Fibroblast of skin of back (primary cell): ENCODE results near the gene ANKS1B.
A peak's percentile ranks its signal among the peaks of the same experiment; 100 is the strongest.

ENCODE experiments used
- DNase-seq: peaks from one replicate; pipeline ENCODE4 v3.0.0-alpha.2; 2013

ANKS1B gene

DNA sequence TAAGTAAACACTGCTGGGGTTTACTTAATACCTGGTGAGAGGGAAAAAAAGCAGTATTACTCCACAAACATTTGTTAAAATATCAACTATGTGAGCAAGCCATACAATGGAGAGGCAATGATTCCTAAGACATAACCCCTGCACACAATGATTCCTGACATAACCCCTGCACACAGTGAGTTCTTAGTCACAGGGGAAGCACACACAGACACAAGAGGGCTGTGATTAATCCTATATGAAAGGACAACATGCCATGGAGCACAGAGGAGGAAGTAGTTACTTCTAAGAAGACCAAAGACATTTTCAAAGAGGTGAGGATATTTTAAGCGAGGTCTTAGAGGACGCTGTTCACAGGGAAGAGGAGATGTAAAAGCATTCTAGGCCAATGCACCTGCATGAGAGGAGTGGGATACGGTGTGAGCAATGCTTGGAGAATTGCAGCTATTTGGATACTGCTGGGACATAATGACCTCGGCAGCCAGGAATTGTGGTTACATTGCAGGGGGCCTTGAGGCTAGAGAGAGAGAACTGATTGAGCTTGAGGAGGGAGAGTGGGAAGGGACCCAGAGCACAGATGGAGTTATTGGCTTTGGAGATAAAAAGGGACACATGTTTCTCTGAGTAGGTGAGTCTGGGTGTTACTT is 1127.7 kb downstream of the ANKS1B start:
- DNase-seq, result peak; percentile 73

DNA sequence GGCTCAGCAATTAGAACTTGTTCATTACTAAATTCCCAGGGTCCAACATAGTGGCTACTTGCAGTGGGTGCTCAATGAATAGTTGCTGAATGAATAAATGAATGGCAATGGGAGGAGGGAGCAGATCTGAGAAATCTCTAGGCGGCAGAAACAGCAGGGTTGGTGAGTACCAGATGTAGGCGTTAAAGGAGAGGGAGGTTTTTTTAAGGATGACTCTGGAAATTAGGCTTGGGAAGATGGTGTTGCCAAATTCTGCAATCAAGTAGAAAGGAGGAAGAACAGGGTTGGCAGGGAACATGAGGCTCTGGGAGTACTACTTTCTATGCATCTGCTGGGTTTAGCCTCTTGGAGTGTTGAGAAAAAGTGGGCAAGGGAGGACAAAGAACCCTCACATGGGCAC is 1132.6 kb downstream of the ANKS1B start:
- no peak for DNase-seq

DNA sequence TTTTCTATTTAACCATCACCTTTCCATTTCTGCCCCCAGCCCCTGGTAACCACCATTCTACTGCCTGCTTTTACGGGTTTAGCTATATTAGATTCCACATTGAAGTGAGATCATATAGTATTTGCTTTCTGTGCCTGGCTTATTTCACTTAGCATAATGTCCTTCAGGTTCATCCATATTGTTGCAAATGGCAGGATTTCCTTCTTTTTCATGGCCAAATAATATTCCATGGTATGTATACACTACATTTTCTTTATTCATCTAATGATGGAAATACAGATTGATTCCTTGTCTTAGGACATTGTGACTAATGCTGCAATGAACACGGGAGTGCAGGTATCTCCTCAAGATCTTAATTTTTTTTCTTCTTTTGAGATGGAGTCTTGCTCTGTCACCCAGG is 1137.5 kb downstream of the ANKS1B start:
- no peak for DNase-seq

DNA sequence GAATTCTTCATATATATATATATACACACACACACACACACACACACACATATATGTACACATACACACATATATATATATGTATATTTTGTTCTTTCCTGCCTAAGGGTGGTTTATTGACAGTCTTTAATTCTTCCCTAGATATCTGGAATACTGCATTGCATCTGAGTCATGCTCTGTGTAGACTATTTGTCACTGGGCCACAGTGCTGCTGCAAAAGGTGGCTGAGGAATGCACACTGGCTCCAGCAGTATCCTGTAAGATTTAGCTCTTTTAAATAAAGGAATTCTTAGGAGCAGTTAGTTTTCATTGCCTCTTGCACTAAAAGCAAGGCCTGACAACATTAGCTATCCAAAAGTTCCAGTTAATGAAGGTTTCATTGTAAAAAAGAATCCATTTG is 1138.8 kb downstream of the ANKS1B start:
- peak; percentile 48 for DNase-seq

DNA sequence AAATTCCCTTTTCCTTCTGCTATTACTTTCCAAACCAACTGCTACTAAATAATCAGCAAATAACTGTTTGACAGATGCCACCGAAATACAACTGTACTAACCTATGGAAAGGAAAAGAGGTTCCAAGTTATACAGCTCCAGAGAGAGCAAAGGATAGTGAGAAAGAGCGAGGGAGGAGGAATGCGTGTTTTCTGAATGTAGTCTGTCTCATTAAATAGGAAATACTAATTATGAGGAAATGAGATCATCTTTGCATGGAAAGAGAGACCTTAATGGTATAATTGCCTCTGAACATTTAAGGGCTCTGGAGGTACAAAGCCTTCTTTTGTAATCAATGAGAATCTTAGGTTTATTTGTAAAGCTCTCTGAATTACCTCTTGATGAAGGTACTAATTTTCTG is 1144.4 kb downstream of the ANKS1B start:
- DNase-seq, result no peak

DNA sequence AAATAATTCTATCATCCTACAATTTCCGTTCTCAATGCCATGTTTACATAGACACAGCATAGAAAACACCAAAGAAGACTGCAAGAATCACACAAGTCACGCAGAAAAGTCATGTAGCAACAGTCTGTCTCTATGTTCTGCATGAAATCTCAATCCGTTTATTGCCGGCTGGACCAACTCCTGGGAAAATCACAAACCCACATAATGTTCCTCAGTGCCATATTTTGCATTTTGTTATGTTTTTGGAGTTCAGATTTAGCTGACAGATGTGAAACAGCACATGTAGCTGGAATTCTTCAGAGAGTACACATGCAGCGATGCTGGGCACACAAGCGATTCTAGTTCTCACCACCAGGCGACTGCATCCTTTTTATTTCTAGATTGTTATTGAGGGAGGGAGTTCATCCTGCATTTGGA is 1146.5 kb downstream of the ANKS1B start:
- DNase-seq, result peak; percentile 79

DNA sequence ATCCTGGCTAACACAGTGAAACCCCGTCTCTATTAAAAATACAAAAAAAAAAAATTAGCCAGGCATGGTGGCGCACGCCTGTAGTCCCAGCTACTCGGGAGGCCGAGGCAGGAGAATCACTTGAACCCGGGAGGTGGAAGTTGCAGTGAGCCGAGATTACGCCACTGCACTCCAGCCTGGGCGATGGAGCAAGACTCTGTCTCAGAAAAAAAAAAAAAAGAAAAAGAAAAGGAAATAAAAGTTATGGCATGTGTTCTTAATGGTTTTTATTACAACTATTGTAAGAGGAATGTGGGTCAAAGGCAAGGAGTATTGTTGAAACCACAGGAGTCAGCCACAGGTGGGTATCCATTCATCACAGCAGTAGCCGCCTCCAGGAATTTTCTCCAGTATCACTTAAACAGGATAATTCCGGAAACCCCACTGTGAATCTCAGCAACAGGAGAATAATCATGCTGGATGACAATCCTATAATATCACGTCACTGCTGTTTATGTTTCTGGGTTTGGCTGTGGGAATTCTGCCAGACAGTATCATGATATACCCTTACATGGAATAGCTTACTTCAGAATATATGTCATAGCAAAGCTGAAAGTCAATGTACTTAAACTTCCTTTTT is 1147.5 kb downstream of the ANKS1B start:
- DNase-seq, result peak; percentile 94

DNA sequence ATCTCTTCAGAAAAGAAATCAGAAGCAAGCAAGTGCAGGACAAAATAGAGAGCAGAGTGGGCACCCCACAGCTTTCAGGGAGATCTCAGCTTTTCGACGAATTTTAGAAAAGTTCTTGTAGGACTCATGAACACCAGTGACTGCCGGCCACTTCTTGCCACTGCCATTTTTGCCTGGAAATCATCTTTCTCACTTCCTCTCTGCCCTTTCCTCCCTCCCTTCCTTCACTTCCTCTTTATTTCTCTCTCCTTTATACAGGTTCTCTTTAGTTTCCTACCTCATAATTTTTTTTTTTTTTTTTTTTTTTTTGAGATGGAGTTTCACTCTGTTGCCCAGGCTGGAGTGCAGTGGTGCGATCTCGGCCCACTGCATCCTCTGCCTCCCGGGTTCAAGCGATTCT is 1154.1 kb downstream of the ANKS1B start:
- no peak for DNase-seq

DNA sequence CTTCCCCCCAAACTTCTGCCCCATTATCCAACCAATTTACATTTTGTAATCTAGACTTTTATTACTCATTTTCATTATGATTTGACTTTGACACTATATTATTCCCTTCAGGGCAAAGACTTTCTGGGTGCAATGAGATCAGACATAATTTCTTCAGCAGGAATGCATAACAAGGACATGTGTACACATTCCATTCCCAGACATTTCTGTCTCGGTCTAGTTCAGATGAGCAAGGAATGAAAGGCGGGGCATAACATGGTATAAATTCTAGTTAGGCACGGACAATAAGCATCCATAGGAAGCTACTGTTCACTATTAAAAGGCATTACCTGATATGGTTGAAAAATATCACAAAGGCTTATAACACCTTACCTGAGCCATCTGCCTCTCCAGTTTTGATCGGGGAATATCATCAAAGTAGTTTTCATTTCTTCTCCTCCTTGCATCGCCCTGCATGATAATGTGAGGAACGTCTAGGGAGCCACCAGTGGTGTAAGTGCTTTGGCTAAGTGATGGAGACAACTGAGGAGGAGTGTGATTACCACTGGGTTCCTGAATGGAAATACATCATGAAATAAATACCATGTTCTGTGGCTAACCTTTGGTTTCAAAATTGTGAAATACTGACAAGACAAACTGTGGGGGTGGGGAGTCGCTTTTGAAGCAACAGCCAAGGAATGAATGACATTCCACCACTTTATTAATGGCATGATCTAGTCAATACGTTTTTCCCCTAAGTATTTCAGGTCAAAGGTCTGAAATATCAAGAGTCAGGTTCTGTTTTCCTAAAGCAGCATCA is 1155.7 kb downstream of the ANKS1B start:
- DNase-seq, result peak; percentile 78

DNA sequence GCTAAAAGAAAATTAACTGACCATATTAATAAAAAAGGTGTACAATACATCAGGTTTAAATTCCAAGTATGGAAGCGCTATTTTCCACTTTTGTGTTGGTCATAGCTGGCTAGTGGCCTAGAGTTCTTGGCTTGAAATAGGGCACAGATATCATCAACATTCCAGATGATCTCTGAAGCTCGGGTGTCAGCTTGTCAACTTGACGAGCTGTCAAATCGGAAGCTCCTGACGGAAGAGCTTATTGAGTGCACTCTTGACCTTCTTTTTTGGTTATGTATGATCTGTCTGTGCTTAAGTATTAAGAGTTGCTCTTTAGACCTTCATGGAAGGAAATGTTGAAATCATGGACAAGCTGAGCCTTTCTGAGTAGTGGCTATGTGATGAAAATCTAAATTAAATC is 1161.7 kb downstream of the ANKS1B start:
- no peak for DNase-seq

DNA sequence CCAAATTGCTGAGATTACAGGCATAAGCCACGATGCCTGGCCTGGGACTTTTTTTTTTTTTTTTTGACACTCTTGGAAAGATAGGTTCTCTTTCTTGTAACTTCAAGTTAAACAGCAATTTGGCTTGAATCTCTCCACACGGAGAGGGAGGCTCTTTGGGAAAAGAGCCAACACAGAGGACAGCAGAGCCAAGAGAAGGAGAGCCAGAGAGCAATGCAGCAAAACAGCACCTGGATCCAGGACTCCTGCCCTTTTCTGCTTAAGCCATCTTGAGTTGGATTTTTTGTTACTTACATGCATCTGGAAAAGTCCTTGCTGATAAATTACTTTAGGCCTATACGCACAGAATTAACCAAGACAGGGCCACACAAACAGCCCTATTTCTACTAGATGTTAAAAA is 1162.9 kb downstream of the ANKS1B start:
- no peak for DNase-seq

DNA sequence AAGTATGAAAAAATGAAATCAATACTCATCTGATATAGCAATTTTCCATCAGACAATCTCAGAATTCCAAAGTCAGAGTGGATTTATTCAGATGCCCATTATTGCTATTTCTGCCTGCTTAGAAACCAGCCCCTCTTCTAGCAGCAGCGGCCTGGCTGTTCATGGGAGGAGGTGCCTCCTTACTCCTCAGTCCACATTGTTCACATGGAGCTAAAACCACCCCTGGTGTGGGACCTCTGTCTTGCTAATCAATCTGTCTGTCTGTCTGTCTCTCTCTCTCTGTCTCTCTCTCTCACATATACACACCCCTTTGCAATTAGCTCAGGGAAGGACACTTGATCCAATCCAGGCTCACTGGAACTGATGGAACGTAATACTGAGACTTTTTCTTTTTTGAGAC is 1163.5 kb downstream of the ANKS1B start:
- DNase-seq, result no peak

DNA sequence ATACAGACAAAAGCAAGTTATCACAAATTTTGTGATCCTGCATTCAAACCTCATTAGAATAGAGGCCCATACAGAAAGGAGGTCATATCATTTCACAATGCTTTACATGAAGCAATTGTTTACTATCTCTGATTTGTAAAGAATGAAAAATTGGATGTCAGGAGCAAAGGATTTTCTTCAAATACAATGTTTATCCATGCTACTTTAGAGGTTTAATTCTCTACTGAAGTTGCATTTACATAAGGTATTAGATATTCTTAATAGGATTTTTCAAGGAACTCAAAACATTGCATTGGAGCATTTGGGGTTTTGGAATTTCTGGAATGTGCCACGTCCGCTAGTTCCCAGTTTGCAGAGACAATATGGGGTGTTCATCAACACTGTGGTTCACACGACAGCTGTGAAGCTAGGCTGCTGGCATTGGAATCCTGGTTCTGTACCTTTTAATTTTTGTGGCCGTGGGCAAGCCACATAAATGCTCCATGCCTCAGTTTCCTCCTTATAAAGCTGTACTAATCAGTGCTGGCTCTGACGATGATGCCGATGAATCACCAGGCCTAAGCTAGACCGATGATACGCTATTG is 1164.8 kb downstream of the ANKS1B start:
- peak; percentile 38 for DNase-seq

DNA sequence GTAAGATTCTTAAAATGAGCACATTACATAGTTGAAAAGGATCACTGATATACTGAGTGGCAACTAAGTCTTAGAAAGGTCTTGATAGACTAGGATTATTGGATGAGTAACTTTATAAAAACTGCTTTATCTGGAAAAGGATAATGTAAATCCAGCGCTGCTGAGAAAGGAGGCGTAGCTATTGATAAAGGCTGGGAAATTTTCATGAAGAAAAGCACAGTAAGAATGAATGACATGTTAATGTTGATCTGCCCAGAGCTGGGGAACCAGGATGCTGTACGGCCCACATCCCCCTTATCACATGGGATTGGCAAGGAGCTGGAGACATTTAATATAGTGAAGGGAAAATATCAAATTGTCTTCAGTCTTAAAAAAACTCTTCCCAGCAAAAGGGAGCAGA is 1165.7 kb downstream of the ANKS1B start:
- DNase-seq, result no peak

DNA sequence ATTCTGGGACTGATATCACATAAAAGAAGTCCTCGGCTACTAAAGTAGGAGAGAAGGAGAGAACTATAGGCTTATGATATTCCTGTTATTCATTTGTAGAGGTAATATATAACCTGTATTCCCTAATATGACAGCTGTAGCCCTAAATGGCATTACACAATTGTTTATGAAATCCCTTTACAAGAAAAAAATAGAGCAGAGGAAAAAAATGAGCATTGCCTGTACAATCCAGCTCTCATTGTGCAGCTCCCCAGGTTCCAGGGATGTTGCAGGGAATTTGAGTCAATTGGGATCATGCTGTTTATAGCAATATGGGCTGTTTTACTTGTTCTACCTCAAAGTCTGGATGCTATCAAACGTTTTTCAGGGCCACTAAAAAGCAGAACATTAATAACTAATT is 1166.5 kb downstream of the ANKS1B start:
- no peak for DNase-seq

DNA sequence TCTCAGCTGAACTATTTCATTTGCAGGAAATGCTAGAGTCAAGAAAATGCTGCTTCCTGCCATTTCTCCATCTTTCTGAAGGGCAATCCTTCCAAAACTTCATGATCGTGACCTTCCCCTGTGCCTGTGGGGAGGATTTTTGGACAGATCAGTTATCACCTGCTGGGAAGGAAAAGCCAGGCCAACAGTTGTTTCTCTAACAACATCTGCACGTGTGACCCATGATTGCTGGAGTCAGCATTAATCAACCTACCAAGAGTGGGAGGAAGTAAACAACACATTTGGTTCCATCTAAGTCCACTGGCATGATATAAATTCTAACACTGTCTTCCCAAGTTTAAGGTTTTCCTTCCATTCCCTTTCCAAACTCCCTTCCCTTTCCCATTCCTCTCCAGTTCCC is 1167.0 kb downstream of the ANKS1B start:
- DNase-seq, result no peak

DNA sequence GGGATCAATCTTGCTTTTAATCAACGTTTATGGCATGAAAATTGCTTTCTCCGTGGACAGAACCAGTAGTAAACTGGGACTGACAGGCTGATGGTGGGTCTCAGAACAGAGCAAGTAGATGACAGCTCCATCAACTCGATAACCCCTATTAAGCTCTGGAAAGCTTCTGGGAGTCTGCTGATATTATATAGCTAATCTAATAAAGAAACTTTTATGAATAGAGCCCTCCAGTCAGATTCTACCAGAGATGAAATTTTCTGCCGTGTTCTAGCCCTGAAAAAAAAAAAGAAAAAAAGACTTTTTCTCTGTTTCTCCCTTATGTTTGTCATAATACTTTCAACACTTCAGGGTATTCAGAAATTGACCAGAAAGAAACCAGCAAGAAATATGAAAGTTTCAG is 1168.0 kb downstream of the ANKS1B start:
- no peak for DNase-seq

DNA sequence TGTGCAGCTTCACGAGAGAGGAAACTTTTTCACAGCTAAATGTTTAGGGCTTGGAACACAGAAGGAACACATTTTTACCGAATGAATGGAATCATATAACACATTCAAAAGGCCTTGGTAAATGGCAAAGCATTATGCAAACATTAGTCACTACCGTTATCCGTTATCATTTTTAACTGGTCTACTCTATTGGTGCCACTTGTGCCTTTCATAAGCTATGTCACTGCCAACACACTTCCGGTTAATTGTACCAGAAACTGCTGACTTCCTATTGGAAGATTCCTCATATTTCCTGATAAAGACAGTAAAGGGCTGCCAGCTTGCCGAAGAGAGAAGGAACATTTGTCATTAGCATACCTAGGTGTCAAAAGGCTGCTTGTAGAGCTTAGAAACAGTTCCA is 1170.5 kb downstream of the ANKS1B start:
- no peak for DNase-seq

DNA sequence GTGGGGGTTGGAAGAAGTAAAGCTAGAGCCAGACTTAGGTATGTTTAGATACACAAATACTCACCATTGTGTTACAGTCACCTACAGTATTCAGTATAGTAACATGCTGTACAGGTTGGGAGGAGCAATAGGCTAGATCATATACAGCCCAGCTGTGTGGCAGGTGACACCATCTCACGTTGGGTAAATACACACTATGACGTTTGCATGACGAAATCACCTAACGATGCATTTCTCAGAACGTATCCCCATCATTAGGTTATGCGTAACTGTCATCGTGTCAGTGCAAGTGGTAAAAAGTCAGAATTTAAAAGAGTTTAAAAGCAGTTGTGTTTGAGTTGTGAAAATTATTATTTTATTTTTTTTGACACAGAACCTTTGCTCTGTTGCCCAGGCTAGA is 1172.5 kb downstream of the ANKS1B start:
- no peak for DNase-seq

DNA sequence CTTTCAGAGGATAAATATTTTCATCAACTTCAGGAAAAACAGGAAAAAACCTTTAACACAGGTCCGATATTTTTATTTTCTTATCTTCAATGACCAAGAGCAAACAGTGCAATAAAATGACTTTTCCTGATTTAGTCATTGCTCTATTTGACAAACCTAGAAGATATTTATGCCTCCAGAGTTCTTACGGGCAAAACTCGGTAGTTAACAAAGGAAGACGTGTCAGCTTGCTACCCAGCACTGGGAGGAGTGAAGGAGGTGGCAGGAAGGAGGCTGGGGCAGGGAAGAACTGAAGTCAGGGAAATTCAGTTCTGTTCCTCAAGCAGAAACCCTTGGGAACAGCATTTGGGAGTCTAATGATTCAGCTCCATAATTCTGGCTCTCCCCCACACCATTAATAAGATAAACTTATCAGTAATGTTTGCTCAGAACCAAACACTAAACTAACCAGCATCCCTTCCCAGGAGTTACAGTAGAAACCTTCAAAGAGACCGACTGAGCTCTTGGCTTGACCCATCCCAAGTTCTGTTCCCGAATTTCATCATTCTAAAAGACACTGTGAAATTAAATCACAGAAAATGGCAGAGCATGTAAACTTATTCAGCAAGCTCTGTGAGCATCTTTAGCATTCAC is 1176.4 kb downstream of the ANKS1B start:
- no peak for DNase-seq

DNA sequence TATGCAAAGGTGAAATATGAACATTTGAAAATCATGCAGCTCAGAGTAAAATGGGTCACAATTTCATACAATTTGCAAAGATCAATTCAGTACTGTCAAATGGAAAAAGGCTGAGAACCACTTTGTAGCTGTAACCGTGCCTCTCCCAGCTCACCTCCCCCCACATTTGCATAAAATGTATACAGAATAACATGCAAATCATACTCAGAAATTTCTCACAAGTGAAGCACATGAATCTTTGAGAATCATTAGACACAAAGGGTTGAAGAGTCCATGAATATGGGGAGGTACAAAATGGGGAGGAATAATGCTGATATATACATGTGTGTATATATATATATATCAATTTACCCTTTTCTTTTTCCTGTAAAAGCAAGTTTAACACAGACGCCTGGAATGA is 1177.5 kb downstream of the ANKS1B start:
- no peak for DNase-seq

DNA sequence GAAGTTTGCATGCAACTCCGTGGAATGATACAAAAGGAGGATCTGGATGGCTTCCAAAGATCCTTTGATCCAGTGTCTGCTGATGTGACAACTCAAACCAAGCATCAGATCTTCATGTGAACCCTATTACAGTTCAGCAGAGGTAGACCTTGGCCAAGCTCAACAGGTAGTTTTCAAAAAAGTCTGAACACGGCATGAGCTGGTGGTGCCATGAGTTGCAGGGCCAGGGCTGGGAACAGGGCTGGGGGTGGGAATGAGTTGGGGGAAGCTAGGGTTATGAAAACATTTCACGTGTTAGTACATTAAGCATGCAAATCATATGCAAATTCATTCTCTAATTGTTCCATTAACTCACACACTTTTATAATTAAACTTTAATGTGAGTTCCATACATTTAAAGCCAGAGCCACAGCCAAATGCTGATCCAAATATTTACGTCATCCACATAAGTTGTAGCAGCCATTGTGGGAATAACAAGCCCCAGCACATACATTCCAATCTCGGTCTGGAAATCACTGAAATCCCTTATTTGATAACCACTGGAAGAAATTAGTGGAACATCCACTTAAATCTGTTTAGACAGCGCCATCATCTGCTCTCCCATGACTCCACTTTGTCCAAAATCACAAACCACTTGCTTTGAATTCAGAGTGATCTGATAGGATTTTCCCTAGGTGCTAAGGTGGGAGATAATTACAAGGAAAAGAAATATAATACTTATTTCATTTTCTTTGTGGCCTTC is 1181.1 kb downstream of the ANKS1B start:
- DNase-seq, result peak; percentile 15
